Measurements from ENCODE around the gene TGFA.

GRCh38 chr2:70484086-70484485, 69.5 kb downstream of the TGFA start:
- TF ChIP-seq ZFX (IDR thresholded peaks at IDR 0.05; ENCODE audit: borderline replicate concordance) (no peak), CTCF (IDR thresholded peaks at IDR 0.05) (no peak)
